Measurements from ENCODE around the gene HOMER2. TPM values are rescaled to one million over a fixed set of nuclear protein-coding genes. Genes with fewer than 3 reads are reported as not detected.

HOMER2 gene
- total and polyA plus RNA-seq, 9 of the 15 experiments (the other 6 are each of a cell fraction or from before 2014, with no cell fraction given), result 0.13 to 0.47 (median 0.29) TPM; not detected in 1

GRCh38 chr15:82985688-82986441 lies 33.3 kb upstream of the HOMER2 start, which contains the start of gene RAMAC (continued):
- no peak for TF ChIP-seq U2AF1 (optimal IDR thresholded peaks at IDR 0.05; ENCODE audit: low read depth, low read length)
- TF ChIP-seq ZBTB2 (IDR thresholded peaks at IDR 0.05), result 0 out of 2 replicates have a peak, but pooled peaks have one; percentile 35
- TF ChIP-seq HMGXB4 (CRISPR knock-in tag; IDR thresholded peaks at IDR 0.05), result no peak
- no peak for TF ChIP-seq ZNF274 (IDR thresholded peaks at IDR 0.05; ENCODE audit: borderline replicate concordance, low read depth, low read length)
- no peak for TF ChIP-seq LARP7 (IDR thresholded peaks at IDR 0.05)
- TF ChIP-seq ZBED1 (IDR thresholded peaks at IDR 0.05), result no peak
- no peak for TF ChIP-seq ZNF140 (CRISPR knock-in tag; IDR thresholded peaks at IDR 0.05)
- 0 out of 2 replicates have a peak, but pooled peaks have one; percentile 36 for TF ChIP-seq FOXK1 (CRISPR knock-in tag; IDR thresholded peaks at IDR 0.05; ENCODE audit: borderline replicate concordance)
- no peak for TF ChIP-seq EP300 (IDR thresholded peaks at IDR 0.05; ENCODE audit: low read length)

All from K562 (cell line).